Endothelial cell of umbilical vein (primary cell): Measurements from ENCODE around the gene LDLRAD4. TPM values are rescaled to one million over a fixed set of nuclear protein-coding genes. Genes with fewer than 3 reads are reported as not detected.

Experiments
- BruUV-seq: library from RNA; stranded (reverse); fragments of 400-500 nt; replicated peaks from 2 replicates; lab custom pipeline; 2021; lab: Mats Ljungman, UMichigan
- CTCF ChIA-PET: fragments of 300-600, 350-600 bp; sonication (Branson Sonifier 250); formaldehyde crosslinking; loops from one replicate; lab custom pipeline; 2021; ENCODE audit warnings: antibody characterized with exemption, inconsistent platforms; lab: Charles Lee
- POLR2A ChIA-PET: fragments of 300-600, 350-600 bp; sonication (Branson Sonifier 250); formaldehyde crosslinking; loops from one replicate; lab custom pipeline; 2021; ENCODE audit warnings: antibody characterized with exemption, inconsistent platforms; lab: Charles Lee
- DNase-seq: peaks from one replicate; pipeline ENCODE4 v3.0.0-alpha.2; 2011; ENCODE audit warnings: low read depth, low spot score
- FAIRE-seq: peaks from 2 replicates; lab custom pipeline; 2011; peaks lifted over from hg19 to GRCh38; lab: Jason Lieb, UNC
- H2AFZ ChIP-seq: 2 replicates; pipeline ENCODE4 v1.6.0; 2012; ENCODE audit warnings: low read depth, low read length, control low read depth, inconsistent platforms
- H3K27ac ChIP-seq: 2 replicates; pipeline ENCODE4 v1.5.1; 2011; ENCODE audit warnings: low read depth, mild to moderate bottlenecking, control low read depth, low read length, moderate library complexity; ENCODE audit not compliant: insufficient read depth
- H3K27me3 ChIP-seq, 2 experiments: 2 replicates each; pipeline versions ENCODE4 v1.6.0 to v1.6.1; 2011; ENCODE audit warnings: low read length in 2 of 2, mixed read lengths in 1 of 2; ENCODE audit not compliant: control insufficient read depth in 2 of 2, insufficient read depth in 2 of 2
- H3K36me3 ChIP-seq, 2 experiments: 2 replicates in 1 of 2; 3 replicates in 1 of 2; pipeline ENCODE4 v1.5.1; 2011; ENCODE audit warnings: low read length in 2 of 2, mild to moderate bottlenecking in 1 of 2, moderate library complexity in 1 of 2; ENCODE audit not compliant: control insufficient read depth in 2 of 2, insufficient read depth in 2 of 2; ENCODE audit errors: extremely low read depth in 1 of 2
- H3K4me1 ChIP-seq: 3 replicates; pipeline ENCODE4 v1.5.1; 2011; ENCODE audit warnings: mild to moderate bottlenecking, low read length; ENCODE audit not compliant: control insufficient read depth, insufficient read depth; ENCODE audit errors: extremely low read depth
- H3K4me2 ChIP-seq: 2 replicates; pipeline ENCODE4 v1.6.1; 2011; ENCODE audit warnings: low read length, control low read depth, mixed read lengths; ENCODE audit not compliant: insufficient read depth
- H3K4me3 ChIP-seq, 3 experiments: fragments of 200-600 bp in 1 of 3; sonication (generic), shearing (Covaris generic) in 1 of 3; replicated peaks in 1 of 3; 2 replicates each; pipeline ENCODE4 v1.5.1; 2011 to 2016; ENCODE audit warnings: control low read depth in 3 of 3, low read length in 3 of 3, mild to moderate bottlenecking in 2 of 3, inconsistent platforms in 1 of 3, low read depth in 1 of 3, moderate library complexity in 1 of 3; ENCODE audit not compliant: insufficient read depth in 1 of 3
- H3K79me2 ChIP-seq: 2 replicates; pipeline ENCODE4 v1.6.0; 2012; ENCODE audit warnings: low read length, inconsistent platforms; ENCODE audit not compliant: control insufficient read depth, insufficient read depth
- H3K9ac ChIP-seq: replicated peaks from 2 replicates; pipeline ENCODE3; 2011; ENCODE audit warnings: low read length, control low read depth; ENCODE audit not compliant: insufficient read depth; ENCODE audit errors: extremely low read depth
- H3K9me1 ChIP-seq: replicated peaks from 3 replicates; pipeline ENCODE4 v1.6.0; 2011; ENCODE audit warnings: mild to moderate bottlenecking, low read length; ENCODE audit not compliant: control insufficient read depth, insufficient read depth; ENCODE audit errors: extremely low read depth
- H3K9me3 ChIP-seq: replicated peaks from 2 replicates; pipeline ENCODE4 v1.5.1; 2012; ENCODE audit warnings: low read length, inconsistent platforms; ENCODE audit not compliant: control insufficient read depth, insufficient read depth
- H4K20me1 ChIP-seq: replicated peaks from 2 replicates; pipeline ENCODE3; 2011; ENCODE audit warnings: mild to moderate bottlenecking, low read length; ENCODE audit not compliant: control insufficient read depth, insufficient read depth; ENCODE audit errors: extremely low read depth
- CTCF ChIP-seq, 2 donors: IDR thresholded peaks; 1 replicate in 1 of 2; 2 replicates in 1 of 2; pipeline ENCODE4 v1.5.1; 2011; ENCODE audit warnings: low read length in 2 of 2, mild to moderate bottlenecking in 2 of 2, moderate library complexity in 2 of 2, control low read depth in 1 of 2, inconsistent platforms in 1 of 2, low read depth in 1 of 2; ENCODE audit not compliant: insufficient read depth in 1 of 2; ENCODE audit errors: extremely low read depth in 1 of 2
- EZH2 ChIP-seq: IDR thresholded peaks from 2 replicates; pipeline ENCODE4 v1.6.1; 2012; ENCODE audit warnings: borderline replicate concordance, low read depth, mild to moderate bottlenecking, moderate library complexity, low read length, inconsistent platforms; ENCODE audit not compliant: severe bottlenecking
- FOS ChIP-seq: IDR thresholded peaks from 2 replicates; pipeline ENCODE4 v1.6.1; 2011; ENCODE audit warnings: mild to moderate bottlenecking, low read length, moderate library complexity, borderline replicate concordance; ENCODE audit not compliant: insufficient read depth
- POLR2A ChIP-seq: IDR thresholded peaks from 2 replicates; pipeline ENCODE4 v1.6.1; 2012; ENCODE audit warnings: low read depth, mild to moderate bottlenecking, control low read depth, low read length
- POLR2AphosphoS5 ChIP-seq: IDR thresholded peaks from 2 replicates; pipeline ENCODE4 v1.6.1; 2012; ENCODE audit warnings: low read depth, mild to moderate bottlenecking, control low read depth, low read length, moderate library complexity; ENCODE audit not compliant: insufficient read depth
- dilution Hi-C: fragments of 300-500 bp; cut with MboI; formaldehyde crosslinking; loops from one replicate; pipeline ENCODE4 v1.15.0; 2019; ENCODE audit warnings: low sequenced_read_pairs; ENCODE audit not compliant: extremely low pct_ligation_motif_present
- intact Hi-C: fragments of 100-400 bp; cut with micrococcal nuclease; formaldehyde crosslinking; loops from one replicate; pipeline ENCODE4 v1.10.0; 2022
- polyA plus RNA-seq, 4 experiments: library from polyadenylated mRNA; depleted of rRNA in 3 of 4; stranded (reverse) in 3 of 4; unstranded in 1 of 4; fragments of >200 nt; gene quantifications; 2 replicates each; pipeline versions ENCODE4 v1.2.1 to v1.2.3, GENCODE V29; 2011 to 2012; ENCODE audit warnings: missing spikeins in 1 of 4
- total RNA-seq: library from RNA; stranded (reverse); gene quantifications from 2 replicates; pipeline ENCODE4 v1.2.3, GENCODE V29; 2021

LDLRAD4 gene
- total and polyA plus RNA-seq, 2 donors (not counting 3 experiments of a cell fraction or from before 2014, with no cell fraction given) = 5.2 to 6.5 TPM

GRCh38 chr18:13279181-13280069 is 60.9 kb downstream of the LDLRAD4 start:
- no peak overlapping the region for H3K4me3 ChIP-seq
- dilution Hi-C loops = no loop called here
- no peaks in the 10 kb centered on the region for H3K79me2 ChIP-seq
- ChIA-PET CTCF (interaction anchor here (1.5 kb wide), 1 partner anchor 18 kb away, joined by 4 read pairs; no protein-coding TSS in a partner anchor), POLR2A (no interaction called here)
- no peaks in the 10 kb centered on the region for H3K9me3 ChIP-seq
- TF ChIP-seq CTCF (IDR thresholded peaks at IDR 0.05; ENCODE audit: extremely low read depth in 1 of 2, insufficient read depth in 1 of 2, low read depth in 1 of 2, low read length in 2 of 2) (no peak), POLR2AphosphoS5 (no peak), POLR2A (no peak), EZH2 (no peak), FOS (no peak)
- no peaks in the 10 kb centered on the region for H3K9me1 ChIP-seq
- H4K20me1 ChIP-seq = no peaks in the 10 kb centered on the region
- no peaks in the 10 kb centered on the region for H3K36me3 ChIP-seq
- no peak overlapping the region for H2AFZ ChIP-seq
- H3K4me1 ChIP-seq = no peaks in the 10 kb centered on the region
- H3K9ac ChIP-seq = no peak overlapping the region
- H3K27ac ChIP-seq = no peak overlapping the region
- BruUV-seq = no TSS peak
- no peak overlapping the region for H3K4me2 ChIP-seq
- peaks cover 5 to 7% of the 10 kb centered on the region in 2 experiments for H3K27me3 ChIP-seq
- FAIRE-seq (no peak), DNase-seq (no peak)
- intact Hi-C loops = loop anchor here (5.0 kb wide), 1 partner anchor 53 kb away; no protein-coding TSS in a partner anchor
